BJ (cell line): ENCODE results near the gene EID2. TPM values are rescaled to one million over a fixed set of nuclear protein-coding genes. Genes with fewer than 3 reads are reported as not detected.

Experiments
- CTCF ChIA-PET: fragments of 350-600 bp; formaldehyde crosslinking; extraction: SDS; loops from one replicate; lab custom pipeline; 2021; ENCODE audit warnings: antibody characterized with exemption, inconsistent platforms; lab: Yijun Ruan, JAX
- POLR2A ChIA-PET: fragments of 300-600 bp; sonication (Branson Sonifier 250); formaldehyde crosslinking; extraction: SDS; loops from one replicate; lab custom pipeline; 2021; ENCODE audit warnings: antibody characterized with exemption; lab: Charles Lee
- DNase-seq: peaks from one replicate; pipeline ENCODE4 v3.0.0-alpha.2; 2011; ENCODE audit warnings: low read depth
- H3K27me3 ChIP-seq: 2 replicates; pipeline ENCODE4 v1.6.0; 2011; ENCODE audit warnings: low read length; ENCODE audit not compliant: control insufficient read depth, insufficient read depth
- H3K36me3 ChIP-seq: 2 replicates; pipeline ENCODE4 v1.5.1; 2011; ENCODE audit warnings: low read length; ENCODE audit not compliant: control insufficient read depth, insufficient read depth
- H3K4me3 ChIP-seq: 2 replicates; pipeline ENCODE4 v1.5.1; 2011; ENCODE audit warnings: low read depth, mild to moderate bottlenecking, control low read depth, low read length
- CTCF ChIP-seq: IDR thresholded peaks from 2 replicates; pipeline ENCODE4 v1.5.1; 2011; ENCODE audit warnings: low read depth, mild to moderate bottlenecking, control low read depth, inconsistent platforms, low read length, moderate library complexity; ENCODE audit not compliant: insufficient read depth
- polyA plus RNA-seq: library from polyadenylated mRNA; depleted of rRNA; stranded (reverse); fragments of >200 nt; gene quantifications from 2 replicates; pipeline ENCODE4 v1.2.3, GENCODE V29; 2011

EID2 gene
- polyA plus RNA-seq, 1 experiment = 5.5 TPM

GRCh38 chr19:39540333-39540673 lies 342 bp upstream of the EID2 start:
- no peak for TF ChIP-seq CTCF
- no peak for DNase-seq
- Histone ChIP-seq H3K27me3 (no peaks in the 10 kb centered on the region), H3K4me3 (peak overlapping the region; percentile 87), H3K36me3 (no peaks in the 10 kb centered on the region)
- ChIA-PET POLR2A (no interaction called here), CTCF (interaction anchor here (0.8 to 5.1 kb wide), 5 partner anchors 8 to 294 kb away, joined by 3 to 28 read pairs (median 3); partner anchors contain the start of gene DYRK1B)

- ChIA-PET CTCF (interaction anchor here (1.0 to 5.1 kb wide), 4 partner anchors 9 to 295 kb away, joined by 3 to 28 read pairs (median 4); partner anchors contain the start of genes DYRK1B and PLEKHG2), POLR2A (no interaction called here)
- H3K4me3 ChIP-seq = peak overlapping the region; percentile 87
- no peak for DNase-seq
- H3K36me3 ChIP-seq = no peaks in the 10 kb centered on the region
- TF ChIP-seq CTCF = no peak
- H3K27me3 ChIP-seq = no peaks in the 10 kb centered on the region
Measured at GRCh38 chr19:39539165-39539517, 820 bp downstream of the EID2 start.

GRCh38 chr19:39533791-39534190 lies 6.2 kb downstream of the EID2 start:
- no peak overlapping the region for H3K4me3 ChIP-seq
- ChIA-PET CTCF (interaction anchor here (0.6 to 3.4 kb wide), 18 partner anchors 9 to 940 kb away, joined by 3 to 41 read pairs (median 3); partner anchors contain the start of gene RPS16), POLR2A (no interaction called here)

GRCh38 chr19:39533003-39533512 lies 6.9 kb downstream of the EID2 start:
- ChIA-PET CTCF (interaction anchor here (0.6 to 3.4 kb wide), 25 partner anchors 9 to 135 kb away, joined by 3 to 41 read pairs (median 5); partner anchors contain the start of genes PLEKHG2, RPS16, SUPT5H and TIMM50), POLR2A (interaction anchor here (1.0 kb wide), 1 partner anchor 97 kb away, joined by 4 read pairs; the partner anchor contains the start of gene RPS16)
- no peak for TF ChIP-seq CTCF
- DNase-seq = no peak
- Histone ChIP-seq H3K27me3 (no peaks in the 10 kb centered on the region), H3K36me3 (no peaks in the 10 kb centered on the region), H3K4me3 (no peak overlapping the region)

More at GRCh38 chr19:39533791-39534190, 6.2 kb downstream of the EID2 start:
- no peak for TF ChIP-seq CTCF
- DNase-seq = no peak
- H3K27me3 ChIP-seq = no peaks in the 10 kb centered on the region
- H3K36me3 ChIP-seq = no peaks in the 10 kb centered on the region

- no peaks in the 10 kb centered on the region for H3K36me3 ChIP-seq
- POLR2A ChIA-PET = interaction anchor here (0.6 to 1.0 kb wide), 2 partner anchors 36 to 97 kb away, joined by 3 to 4 read pairs; partner anchors contain the start of gene RPS16
- no peaks in the 10 kb centered on the region for H3K27me3 ChIP-seq
- H3K4me3 ChIP-seq = peak within 1 kb of the TSS; percentile 74
- peak; percentile 66 for DNase-seq
- CTCF ChIA-PET = interaction anchor here (0.5 to 3.4 kb wide), 33 partner anchors 9 to 205 kb away, joined by 3 to 41 read pairs (median 5); partner anchors contain the start of genes PLEKHG2, RPS16, SUPT5H and TIMM50
- peak; percentile 96 for TF ChIP-seq CTCF
Measured at GRCh38 chr19:39532233-39533002, 7.5 kb downstream of the EID2 start, which contains the start of gene EID2B. Gene EID2B, minus strand, starts transcription at chr19:39532852. Its CDS starts 50 bp downstream, at chr19:39532802.
